Transverse colon (tissue), 4 donors: Measurements from ENCODE around the gene PDE6G.

Experiments
- CTCF ChIP-seq, 5 experiments: fragments of 200-600 bp in 3 of 5; fragments of 450-650 bp in 2 of 5; sonication (generic) in 3 of 5; IDR thresholded peaks; 1 replicate in 2 of 5; 2 replicates in 3 of 5; pipeline ENCODE4 v1.5.1; 2016 to 2017; ENCODE audit warnings: antibody characterized with exemption in 5 of 5, inconsistent platforms in 3 of 5, mild to moderate bottlenecking in 2 of 5, moderate library complexity in 1 of 5
- POLR2A ChIP-seq: fragments of 450-650 bp; IDR thresholded peaks from one replicate; pipeline ENCODE4 v1.6.1; 2016; ENCODE audit warnings: antibody characterized with exemption, mild to moderate bottlenecking, moderate library complexity
- POLR2AphosphoS5 ChIP-seq, 3 donors: sonication (generic); formaldehyde crosslinking; IDR thresholded peaks; one replicate each; pipeline ENCODE4 v1.6.1; 2016; ENCODE audit warnings: antibody characterized with exemption in 3 of 3

- no peak for TF ChIP-seq CTCF (IDR thresholded peaks at IDR 0.05)
- TF ChIP-seq POLR2A: no peak
- TF ChIP-seq POLR2AphosphoS5 (IDR thresholded peaks at IDR 0.05): no peak
Observed at GRCh38 chr17:81684442-81684911, 28.1 kb upstream of the PDE6G start.
